ENCODE measurements around the gene NLRX1.

GRCh38 chr11:119192111-119192510, 23.6 kb downstream of the NLRX1 start:
- TF ChIP-seq, protein P1, sequence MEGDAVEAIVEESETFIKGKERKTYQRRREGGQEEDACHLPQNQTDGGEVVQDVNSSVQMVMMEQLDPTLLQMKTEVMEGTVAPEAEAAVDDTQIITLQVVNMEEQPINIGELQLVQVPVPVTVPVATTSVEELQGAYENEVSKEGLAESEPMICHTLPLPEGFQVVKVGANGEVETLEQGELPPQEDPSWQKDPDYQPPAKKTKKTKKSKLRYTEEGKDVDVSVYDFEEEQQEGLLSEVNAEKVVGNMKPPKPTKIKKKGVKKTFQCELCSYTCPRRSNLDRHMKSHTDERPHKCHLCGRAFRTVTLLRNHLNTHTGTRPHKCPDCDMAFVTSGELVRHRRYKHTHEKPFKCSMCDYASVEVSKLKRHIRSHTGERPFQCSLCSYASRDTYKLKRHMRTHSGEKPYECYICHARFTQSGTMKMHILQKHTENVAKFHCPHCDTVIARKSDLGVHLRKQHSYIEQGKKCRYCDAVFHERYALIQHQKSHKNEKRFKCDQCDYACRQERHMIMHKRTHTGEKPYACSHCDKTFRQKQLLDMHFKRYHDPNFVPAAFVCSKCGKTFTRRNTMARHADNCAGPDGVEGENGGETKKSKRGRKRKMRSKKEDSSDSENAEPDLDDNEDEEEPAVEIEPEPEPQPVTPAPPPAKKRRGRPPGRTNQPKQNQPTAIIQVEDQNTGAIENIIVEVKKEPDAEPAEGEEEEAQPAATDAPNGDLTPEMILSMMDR (IDR thresholded peaks at IDR 0.05; ENCODE audit: low read length): no peak
- TF ChIP-seq EZH2 (IDR thresholded peaks at IDR 0.05; ENCODE audit: borderline replicate concordance, low read length): no peak
